OCI-LY3 (cell line): ENCODE data around the gene ADD2.

Experiments
- H2AFZ ChIP-seq: fragments of 200-600, 300-600 bp; shearing (Covaris generic); 2 replicates; pipeline ENCODE4 v1.6.0; 2014; ENCODE audit warnings: antibody characterized with exemption, low read depth, low read length
- H3K27ac ChIP-seq: fragments of 200-600, 300-600 bp; sonication (generic); 2 replicates; pipeline ENCODE4 v1.5.1; 2014; ENCODE audit warnings: mild to moderate bottlenecking, low read length, moderate library complexity, mixed read lengths
- H3K27me3 ChIP-seq: fragments of 200-600, 300-600 bp; sonication (generic); 2 replicates; pipeline ENCODE4 v1.6.1; 2014; ENCODE audit warnings: low read depth, low read length, mixed read lengths
- H3K36me3 ChIP-seq: fragments of 200-600, 300-600 bp; sonication (generic); replicated peaks from 2 replicates; pipeline ENCODE3; 2014; ENCODE audit warnings: low read depth, low read length, mixed read lengths
- H3K4me1 ChIP-seq: fragments of 300-600, 200-600 bp; sonication (generic); 2 replicates; pipeline ENCODE4 v1.6.1; 2014; ENCODE audit warnings: low read length, mixed read lengths
- H3K4me2 ChIP-seq: fragments of 200-600, 300-600 bp; sonication (generic); 2 replicates; pipeline ENCODE4 v1.6.1; 2014; ENCODE audit warnings: low read length, mixed read lengths
- H3K4me3 ChIP-seq: fragments of 300-600, 200-600 bp; sonication (generic); 2 replicates; pipeline ENCODE4 v1.5.1; 2014; ENCODE audit warnings: antibody characterized with exemption, mild to moderate bottlenecking, low read length, moderate library complexity
- H3K79me2 ChIP-seq: fragments of 300-600, 200-600 bp; shearing (Covaris generic); 2 replicates; pipeline ENCODE4 v1.6.1; 2014; ENCODE audit warnings: mild to moderate bottlenecking, low read length, mixed read lengths
- H3K9ac ChIP-seq: fragments of 300-600, 200-600 bp; shearing (Covaris generic); 2 replicates; pipeline ENCODE4 v1.6.0; 2014; ENCODE audit warnings: mild to moderate bottlenecking, low read length, moderate library complexity
- H3K9me3 ChIP-seq: fragments of 200-600, 300-600 bp; shearing (Covaris generic); 2 replicates; pipeline ENCODE4 v1.6.1; 2014; ENCODE audit warnings: low read length, mixed read lengths; ENCODE audit not compliant: insufficient read depth
- H4K20me1 ChIP-seq: fragments of 200-600, 300-600 bp; sonication (generic); 2 replicates; pipeline ENCODE4 v1.6.1; 2016; ENCODE audit warnings: low read length, mixed read lengths; ENCODE audit not compliant: insufficient read depth
- CTCF ChIP-seq: fragments of 200-600, 300-600 bp; sonication (generic); IDR thresholded peaks from 2 replicates; pipeline ENCODE4 v1.5.1; 2014; ENCODE audit warnings: antibody characterized with exemption, low read length, low read depth
- EZH2phosphoT487 ChIP-seq: fragments of 200-600 bp; shearing (Covaris generic); IDR thresholded peaks from 2 replicates; pipeline ENCODE4 v1.6.1; 2018; ENCODE audit warnings: antibody characterized with exemption, mixed run types, low read depth

ADD2 gene

DNA sequence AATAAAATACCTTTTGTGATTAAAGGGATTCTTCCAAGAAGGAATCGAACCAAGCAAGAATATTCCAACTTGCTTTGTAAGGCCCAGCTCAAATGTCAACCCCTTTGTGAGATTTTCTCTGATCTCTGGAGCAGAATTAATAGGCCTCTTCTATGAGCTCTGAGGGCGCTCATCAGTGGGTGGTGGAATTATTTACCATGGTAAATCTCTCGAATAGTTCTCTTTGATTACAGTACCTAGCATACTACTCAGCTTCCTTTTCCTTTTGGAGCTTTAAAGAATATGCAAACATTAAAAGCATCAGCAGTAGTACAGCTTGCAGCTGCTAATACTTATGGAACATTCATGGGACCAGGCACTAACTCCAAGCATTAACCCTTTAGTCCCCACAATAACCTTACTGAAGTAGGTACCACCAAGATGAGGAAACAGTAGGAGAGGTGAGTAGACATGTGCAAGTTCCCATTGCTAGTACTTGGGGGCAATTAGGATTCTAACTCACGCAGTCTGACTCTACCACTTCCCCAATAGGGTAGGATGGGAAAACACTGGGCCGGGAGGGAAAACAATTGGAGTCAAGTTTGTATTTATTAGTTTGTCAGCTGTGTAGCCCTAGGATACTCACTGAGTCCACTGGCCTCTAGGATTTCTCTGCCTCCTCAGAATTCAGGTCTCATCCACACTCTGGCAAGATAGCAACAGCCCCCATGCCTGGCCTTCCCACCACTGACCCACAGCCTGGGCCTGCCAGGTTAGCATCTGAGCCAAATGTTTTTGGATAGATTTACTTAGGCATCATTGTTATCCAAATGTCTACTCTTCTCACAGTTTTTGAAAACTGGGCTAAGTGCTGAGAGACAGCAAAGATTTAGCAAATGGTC lies 21.7 kb downstream of the ADD2 start:
- no peak overlapping the region for H3K9ac ChIP-seq
- no peaks in the 10 kb centered on the region for H4K20me1 ChIP-seq
- no peak overlapping the region for H3K4me2 ChIP-seq
- no peaks in the 10 kb centered on the region for H3K79me2 ChIP-seq
- H3K9me3 ChIP-seq, result no peaks in the 10 kb centered on the region
- no peak overlapping the region for H3K27ac ChIP-seq
- H2AFZ ChIP-seq, result no peak overlapping the region
- TF ChIP-seq EZH2phosphoT487 (no peak), CTCF (no peak)
- H3K4me1 ChIP-seq, result no peaks in the 10 kb centered on the region
- no peaks in the 10 kb centered on the region for H3K36me3 ChIP-seq
- peaks cover 36% of the 10 kb centered on the region; the same call in 1 of the 2 replicates for H3K27me3 ChIP-seq
- no peak overlapping the region for H3K4me3 ChIP-seq

- TF ChIP-seq EZH2phosphoT487 (no peak), CTCF (no peak)
- H3K4me3 ChIP-seq, result no peak overlapping the region
- H3K4me1 ChIP-seq, result no peaks in the 10 kb centered on the region
- H3K9ac ChIP-seq, result no peak overlapping the region
- no peaks in the 10 kb centered on the region for H3K79me2 ChIP-seq
- no peaks in the 10 kb centered on the region for H3K36me3 ChIP-seq
- H3K27ac ChIP-seq, result no peak overlapping the region
- no peaks in the 10 kb centered on the region for H4K20me1 ChIP-seq
- H3K4me2 ChIP-seq, result no peak overlapping the region
- no peaks in the 10 kb centered on the region for H3K9me3 ChIP-seq
- no peak overlapping the region for H2AFZ ChIP-seq
- H3K27me3 ChIP-seq, result peaks cover 34% of the 10 kb centered on the region; the same call in 1 of the 2 replicates
These were observed 22.6 kb downstream of the ADD2 start for GRCh38 chr2:70745276-70745825.

- Histone ChIP-seq H3K9ac (no peak overlapping the region), H3K27me3 (peaks cover 24% of the 10 kb centered on the region; the same call in 1 of the 2 replicates), H3K9me3 (no peaks in the 10 kb centered on the region), H2AFZ (no peak overlapping the region), H3K4me2 (no peak overlapping the region), H3K79me2 (no peaks in the 10 kb centered on the region), H3K4me1 (no peaks in the 10 kb centered on the region), H3K27ac (no peak overlapping the region), H3K36me3 (no peaks in the 10 kb centered on the region), H3K4me3 (no peak overlapping the region), H4K20me1 (no peaks in the 10 kb centered on the region)
- TF ChIP-seq EZH2phosphoT487, result no peak
- no peak for TF ChIP-seq CTCF
These were observed 23.6 kb downstream of the ADD2 start for GRCh38 chr2:70744397-70744796.

DNA sequence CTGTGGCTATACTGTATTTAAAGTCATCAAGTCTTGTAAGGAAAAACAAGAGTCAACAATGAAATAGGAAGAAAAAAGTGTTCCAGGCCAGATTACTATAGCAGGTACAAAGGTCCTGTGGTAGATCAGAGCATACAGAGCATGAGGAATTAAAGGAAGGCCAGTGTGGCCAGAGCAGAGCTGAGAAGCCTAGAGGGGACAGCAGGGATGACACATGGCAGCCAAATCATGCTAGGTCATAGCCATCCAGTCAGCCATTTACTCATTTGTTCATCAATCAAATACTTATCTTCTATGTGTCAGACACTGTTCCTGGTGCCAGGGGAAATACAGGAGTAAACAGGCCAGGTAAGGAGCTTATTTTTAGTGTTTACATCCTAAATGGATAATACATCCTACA lies 24.3 kb downstream of the ADD2 start:
- Histone ChIP-seq H3K9me3 (no peaks in the 10 kb centered on the region), H3K4me2 (no peak overlapping the region), H3K9ac (no peak overlapping the region), H3K79me2 (no peaks in the 10 kb centered on the region), H3K27ac (no peak overlapping the region), H3K36me3 (no peaks in the 10 kb centered on the region), H4K20me1 (no peaks in the 10 kb centered on the region), H3K4me3 (no peak overlapping the region), H3K4me1 (no peaks in the 10 kb centered on the region), H2AFZ (no peak overlapping the region), H3K27me3 (peaks cover 19% of the 10 kb centered on the region; the same call in 1 of the 2 replicates)
- TF ChIP-seq EZH2phosphoT487, result no peak
- TF ChIP-seq CTCF, result no peak
